ENCODE data around the gene NUP42. TPM values are rescaled to one million over a fixed set of nuclear protein-coding genes. Genes with fewer than 3 reads are reported as not detected.

The NUP42 gene
- total RNA-seq, 1 experiment from 2014 or later, result 41.3 TPM

DNA sequence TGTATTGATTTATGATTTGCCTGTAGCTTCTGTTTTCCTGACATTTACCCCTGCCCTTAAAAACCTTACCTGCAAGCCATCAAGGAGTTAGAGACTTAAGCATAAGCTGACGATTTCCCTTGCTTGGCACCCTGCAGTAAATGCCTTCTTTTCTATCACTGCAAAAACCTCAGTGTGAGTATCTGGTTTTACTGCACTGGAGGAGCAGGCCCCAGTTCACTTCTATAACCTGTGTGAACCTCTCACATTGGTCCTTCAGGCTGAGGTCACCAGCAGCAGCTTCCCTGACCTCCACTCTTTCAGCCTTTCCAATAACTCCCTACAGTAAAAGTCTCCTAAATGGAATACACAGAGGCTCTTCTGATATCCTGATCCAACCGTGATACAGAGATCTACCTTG is 30.5 kb downstream of the NUP42 start:
- no peaks in the 10 kb centered on the region for H3K36me3 Mint-ChIP-seq (ENCODE audit: insufficient read depth, unreplicated experiment)
- TF ChIP-seq, protein P1, sequence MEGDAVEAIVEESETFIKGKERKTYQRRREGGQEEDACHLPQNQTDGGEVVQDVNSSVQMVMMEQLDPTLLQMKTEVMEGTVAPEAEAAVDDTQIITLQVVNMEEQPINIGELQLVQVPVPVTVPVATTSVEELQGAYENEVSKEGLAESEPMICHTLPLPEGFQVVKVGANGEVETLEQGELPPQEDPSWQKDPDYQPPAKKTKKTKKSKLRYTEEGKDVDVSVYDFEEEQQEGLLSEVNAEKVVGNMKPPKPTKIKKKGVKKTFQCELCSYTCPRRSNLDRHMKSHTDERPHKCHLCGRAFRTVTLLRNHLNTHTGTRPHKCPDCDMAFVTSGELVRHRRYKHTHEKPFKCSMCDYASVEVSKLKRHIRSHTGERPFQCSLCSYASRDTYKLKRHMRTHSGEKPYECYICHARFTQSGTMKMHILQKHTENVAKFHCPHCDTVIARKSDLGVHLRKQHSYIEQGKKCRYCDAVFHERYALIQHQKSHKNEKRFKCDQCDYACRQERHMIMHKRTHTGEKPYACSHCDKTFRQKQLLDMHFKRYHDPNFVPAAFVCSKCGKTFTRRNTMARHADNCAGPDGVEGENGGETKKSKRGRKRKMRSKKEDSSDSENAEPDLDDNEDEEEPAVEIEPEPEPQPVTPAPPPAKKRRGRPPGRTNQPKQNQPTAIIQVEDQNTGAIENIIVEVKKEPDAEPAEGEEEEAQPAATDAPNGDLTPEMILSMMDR (IDR thresholded peaks at IDR 0.05; ENCODE audit: unreplicated experiment), result no peak
- no peak for DNase-seq (ENCODE audit: unreplicated experiment)
- H3K4me3 Mint-ChIP-seq (ENCODE audit: unreplicated experiment), result no peak overlapping the region
- intact Hi-C loops (cut with micrococcal nuclease), result no loop called here
- no peaks in the 10 kb centered on the region for H3K9me3 Mint-ChIP-seq (ENCODE audit: unreplicated experiment)
- no peaks in the 10 kb centered on the region for H3K27me3 Mint-ChIP-seq (ENCODE audit: insufficient read depth, unreplicated experiment)
- BruUV-seq (replicated peaks), result no TSS peak
- peaks cover 4% of the 10 kb centered on the region for H3K4me1 Mint-ChIP-seq (ENCODE audit: insufficient read depth, unreplicated experiment)
- POLR2A ChIA-PET, result interaction anchor here (1.1 kb wide), 1 partner anchor 29 kb away, joined by 4 read pairs; no protein-coding TSS in a partner anchor
- CTCF ChIA-PET, result interaction anchor here (1.3 kb wide), 1 partner anchor 61 kb away, joined by 3 read pairs; no protein-coding TSS in a partner anchor
- no peak overlapping the region for H3K27ac Mint-ChIP-seq (ENCODE audit: low read depth, unreplicated experiment)

DNA sequence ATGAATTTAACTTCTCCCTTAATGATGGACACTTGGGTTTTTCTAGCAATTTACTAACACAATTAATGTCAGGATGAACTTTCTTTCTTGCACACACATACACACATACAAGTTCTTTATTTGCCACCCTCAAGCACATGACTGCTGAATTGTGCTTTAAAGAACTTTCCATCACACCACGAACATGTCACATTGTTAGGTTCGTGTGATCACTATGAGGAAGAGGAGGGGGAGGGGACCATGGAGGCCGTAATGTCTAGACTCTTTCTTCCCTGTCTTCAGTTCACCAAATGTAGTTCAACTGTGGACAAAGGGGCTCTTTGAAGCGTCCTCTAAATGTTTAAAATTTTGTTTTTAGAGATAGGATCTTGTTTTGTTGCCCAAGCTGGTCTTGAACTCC is 31.0 kb downstream of the NUP42 start:
- ChIA-PET CTCF (interaction anchor here (1.3 kb wide), 1 partner anchor 60 kb away, joined by 3 read pairs; no protein-coding TSS in a partner anchor), POLR2A (interaction anchor here (1.1 kb wide), 1 partner anchor 30 kb away, joined by 4 read pairs; no protein-coding TSS in a partner anchor)
- H3K36me3 Mint-ChIP-seq (ENCODE audit: insufficient read depth, unreplicated experiment), result no peaks in the 10 kb centered on the region
- H3K27ac Mint-ChIP-seq (ENCODE audit: low read depth, unreplicated experiment), result no peak overlapping the region
- no peaks in the 10 kb centered on the region for H3K4me1 Mint-ChIP-seq (ENCODE audit: insufficient read depth, unreplicated experiment)
- TF ChIP-seq, protein P1 (IDR thresholded peaks at IDR 0.05; ENCODE audit: unreplicated experiment), result no peak
- no peaks in the 10 kb centered on the region for H3K27me3 Mint-ChIP-seq (ENCODE audit: insufficient read depth, unreplicated experiment)
- no TSS peak for BruUV-seq (replicated peaks)
- no peak for DNase-seq (ENCODE audit: unreplicated experiment)
- H3K9me3 Mint-ChIP-seq (ENCODE audit: unreplicated experiment), result no peaks in the 10 kb centered on the region
- intact Hi-C loops (cut with micrococcal nuclease), result no loop called here
- H3K4me3 Mint-ChIP-seq (ENCODE audit: unreplicated experiment), result no peak overlapping the region

DNA sequence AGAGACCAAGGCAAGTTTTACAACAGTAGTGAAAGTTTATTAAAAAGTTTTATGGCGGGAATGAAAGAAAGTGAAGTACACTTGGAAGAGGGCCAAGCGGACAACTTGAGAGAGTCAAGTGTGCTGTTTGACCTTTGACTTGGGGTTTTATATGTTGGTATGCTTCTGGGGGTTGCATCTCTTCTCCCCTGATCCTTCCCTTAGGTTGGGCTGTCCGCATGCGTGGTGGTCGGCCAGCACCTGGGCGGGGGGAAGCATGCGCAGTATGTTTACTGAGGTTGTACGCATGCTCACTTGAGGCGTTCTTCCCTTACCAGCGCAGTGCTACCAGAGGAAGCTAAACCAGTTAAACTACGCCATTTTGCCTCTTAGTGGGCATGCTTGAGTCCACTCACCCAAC is 31.9 kb downstream of the NUP42 start:
- ChIA-PET CTCF (no interaction called here), POLR2A (interaction anchor here (1.1 kb wide), 1 partner anchor 30 kb away, joined by 4 read pairs; no protein-coding TSS in a partner anchor)
- Mint-ChIP-seq H3K4me1 (ENCODE audit: insufficient read depth, unreplicated experiment) (no peaks in the 10 kb centered on the region), H3K9me3 (ENCODE audit: unreplicated experiment) (no peaks in the 10 kb centered on the region), H3K27me3 (ENCODE audit: insufficient read depth, unreplicated experiment) (no peaks in the 10 kb centered on the region), H3K36me3 (ENCODE audit: insufficient read depth, unreplicated experiment) (no peaks in the 10 kb centered on the region), H3K4me3 (ENCODE audit: unreplicated experiment) (no peak overlapping the region), H3K27ac (ENCODE audit: low read depth, unreplicated experiment) (no peak overlapping the region)
- intact Hi-C loops (cut with micrococcal nuclease), result no loop called here
- BruUV-seq (replicated peaks), result no TSS peak
- DNase-seq (ENCODE audit: unreplicated experiment), result no peak
- TF ChIP-seq, protein P1 (IDR thresholded peaks at IDR 0.05; ENCODE audit: unreplicated experiment), result no peak

DNA sequence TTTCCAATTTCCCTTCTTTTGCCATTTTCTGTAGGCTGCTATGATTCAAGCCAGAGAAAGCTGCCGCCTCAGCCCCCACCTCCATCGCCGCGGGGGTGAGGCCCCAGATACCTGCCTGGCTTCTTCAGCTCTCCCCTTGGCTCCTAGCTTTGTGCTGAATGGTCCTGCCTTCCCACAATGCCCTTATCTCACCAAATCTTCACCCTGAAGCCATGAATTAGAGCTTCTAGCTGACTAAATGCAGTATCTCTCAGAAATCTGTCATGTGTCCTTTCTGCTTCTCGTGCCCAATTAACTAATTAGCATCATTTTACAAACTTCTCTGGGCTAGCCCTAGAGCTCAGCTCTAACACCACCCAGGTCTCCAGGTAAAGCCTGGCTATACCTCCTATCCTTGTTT is 32.6 kb downstream of the NUP42 start:
- BruUV-seq (replicated peaks), result no TSS peak
- CTCF ChIA-PET, result no interaction called here
- no peak overlapping the region for H3K27ac Mint-ChIP-seq (ENCODE audit: low read depth, unreplicated experiment)

More for the DNA sequence above, 32.6 kb downstream of the NUP42 start:
- POLR2A ChIA-PET, result no interaction called here
- no peak overlapping the region for H3K4me3 Mint-ChIP-seq (ENCODE audit: unreplicated experiment)
- H3K9me3 Mint-ChIP-seq (ENCODE audit: unreplicated experiment), result no peaks in the 10 kb centered on the region
- H3K36me3 Mint-ChIP-seq (ENCODE audit: insufficient read depth, unreplicated experiment), result no peaks in the 10 kb centered on the region
- DNase-seq (ENCODE audit: unreplicated experiment), result no peak
- H3K4me1 Mint-ChIP-seq (ENCODE audit: insufficient read depth, unreplicated experiment), result no peaks in the 10 kb centered on the region
- TF ChIP-seq, protein P1 (IDR thresholded peaks at IDR 0.05; ENCODE audit: unreplicated experiment), result no peak
- intact Hi-C loops (cut with micrococcal nuclease), result no loop called here
- no peaks in the 10 kb centered on the region for H3K27me3 Mint-ChIP-seq (ENCODE audit: insufficient read depth, unreplicated experiment)

All from MCF 10A (cell line).